ENCODE data around the gene JUND. TPM values are rescaled to one million over a fixed set of nuclear protein-coding genes. Genes with fewer than 3 reads are reported as not detected.

Gene JUND
- total and polyA plus RNA-seq, 2 of the 8 experiments (the other 6 are each of a cell fraction or from before 2014, with no cell fraction given): 54.0 to 77.5 TPM

DNA sequence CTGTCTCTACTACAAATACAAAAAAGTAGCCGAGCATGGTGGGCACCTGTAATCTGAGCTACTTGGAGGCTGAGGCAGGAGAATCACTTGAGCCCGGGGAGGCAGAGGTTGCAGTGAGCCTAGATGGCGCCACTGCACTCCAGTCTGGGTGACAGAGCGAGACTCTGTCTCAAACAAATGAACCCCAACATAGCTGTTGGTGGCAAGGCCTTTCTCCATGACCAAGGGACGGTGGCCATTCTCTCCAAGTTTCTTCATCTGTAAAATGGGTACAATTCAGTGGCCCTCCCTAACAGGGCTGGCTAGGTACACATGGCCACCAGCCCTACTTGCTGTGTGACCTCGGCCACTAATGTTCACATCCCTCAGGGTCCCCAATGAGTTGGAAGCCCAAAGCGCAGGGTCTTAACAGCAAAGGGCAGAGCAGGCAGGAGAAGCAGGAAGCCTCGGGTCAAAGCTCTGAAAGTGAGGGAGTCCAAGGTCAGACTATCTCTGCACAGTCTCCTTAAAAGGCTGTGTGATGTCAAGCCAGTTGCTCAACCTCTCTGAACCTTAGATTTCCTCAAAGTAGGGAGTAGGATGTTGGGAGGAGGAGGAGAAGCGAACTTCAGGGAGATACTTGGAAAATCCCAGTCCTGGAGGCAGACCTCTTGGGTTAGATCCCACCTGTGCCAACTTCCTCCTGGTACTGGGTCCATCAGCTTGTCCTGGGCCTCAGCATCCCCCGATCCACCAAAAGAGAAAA, 2.7 kb downstream of the JUND start:
- CTCF ChIA-PET (ENCODE audit: partially characterized antibody): interaction anchor here (0.6 to 13.6 kb wide), 53 partner anchors 8 to 504 kb away, joined by 3 to 242 read pairs (median 7); partner anchors contain the start of genes GDF15, LSM4 and PDE4C
- Histone ChIP-seq H3K27me3 (replicated peaks in 1 of 4; ENCODE audit: control insufficient read depth in 3 of 4, extremely low read depth in 1 of 4, insufficient read depth in 3 of 4, low read length in 3 of 4) (no peaks in the 10 kb centered on the region), H3K23me2 (ENCODE audit: low read depth, low read length) (peaks cover 10% of the 10 kb centered on the region; the same call in 1 of the 2 replicates), H2BK5ac (ENCODE audit: low read depth, low read length) (no peak overlapping the region), H2AK5ac (ENCODE audit: low read depth, low read length) (no peak overlapping the region), H3K56ac (replicated peaks; ENCODE audit: insufficient read length, low read depth, low read length) (no peak overlapping the region), H4K91ac (replicated peaks; ENCODE audit: insufficient read length, low read length) (no peak overlapping the region), H2BK120ac (replicated peaks; ENCODE audit: low read depth, low read length) (no peak overlapping the region), H3K18ac (ENCODE audit: extremely low read depth, low read length) (no peak overlapping the region), H3K4ac (replicated peaks; ENCODE audit: insufficient read length, low read depth, low read length) (no peak overlapping the region), H2BK20ac (ENCODE audit: low read length) (no peak overlapping the region), H3K4me1 (replicated peaks in 1 of 4; ENCODE audit: control insufficient read depth in 3 of 4, insufficient read depth in 4 of 4, low read length in 3 of 4) (peaks cover 4 to 14% (median 10%) of the 10 kb centered on the region in 4 experiments; a peak in 6 of 7 replicates), H3K36me3 (ENCODE audit: control insufficient read depth in 2 of 4, insufficient read depth in 4 of 4, low read length in 3 of 4) (peaks cover 0 to 5% (median 3%) of the 10 kb centered on the region in 4 experiments; a peak in 3 of 8 replicates), H4K5ac (ENCODE audit: insufficient read length, low read depth, low read length) (no peak overlapping the region), H3K79me1 (ENCODE audit: low read depth, low read length) (peaks cover 16% of the 10 kb centered on the region; the same call in 1 of the 2 replicates), H2AFZ (ENCODE audit: low read length) (no peak overlapping the region), H3K79me2 (ENCODE audit: control insufficient read depth in 1 of 2, insufficient read depth in 2 of 2, low read length in 2 of 2) (peaks cover 0 to 28% of the 10 kb centered on the region in 2 experiments; a peak in 3 of 4 replicates), H3K23ac (ENCODE audit: insufficient read length) (no peak overlapping the region), H3K14ac (ENCODE audit: insufficient read length) (no peak overlapping the region), H3K9me3 (ENCODE audit: insufficient read depth in 2 of 2, low read depth in 1 of 2, low read length in 1 of 2) (no peaks in the 10 kb centered on the region), H3K27ac (ENCODE audit: low read depth, low read length) (no peak overlapping the region), H4K8ac (ENCODE audit: extremely low read depth, insufficient read depth, low read length) (no peak overlapping the region), H4K20me1 (replicated peaks in 1 of 2; ENCODE audit: control insufficient read depth in 1 of 2, insufficient read depth in 2 of 2, low read length in 2 of 2) (peaks cover 9 to 24% of the 10 kb centered on the region in 2 experiments), H2BK15ac (ENCODE audit: low read length) (no peak overlapping the region), H3K9ac (replicated peaks in 1 of 4; ENCODE audit: extremely low read depth in 1 of 4, low read depth in 3 of 4, low read length in 3 of 4) (peak overlapping the region in 2 of 4 experiments; percentile 60 to 63; a peak in 4 of 7 replicates), H3K4me2 (ENCODE audit: insufficient read depth in 1 of 2, low read depth in 2 of 2, low read length in 2 of 2) (peak overlapping the region; percentile 44 to 71), H3K4me3 (ENCODE audit: extremely low read depth in 1 of 4, insufficient read depth in 2 of 4, low read depth in 3 of 4, low read length in 4 of 4) (peak overlapping the region; percentile 44 to 95 (median 89); a peak in 7 of 8 replicates), H2BK12ac (ENCODE audit: low read depth, low read length) (no peak overlapping the region)
- FAIRE-seq (no peak), DNase-seq (ENCODE audit: low read depth in 1 of 2, low spot score in 2 of 2) (no peak)
- WGBS, 2 experiments (ENCODE audit: extremely low coverage in 1 of 2, insufficient coverage in 1 of 2, insufficient read length in 1 of 2, insufficient replicate concordance in 2 of 2, low coverage in 1 of 2, low lambda C conversion rate in 2 of 2, missing lambda C conversion rate in 1 of 2): 84% methylated on average over 10 of the region's 10 CpGs; no CpG with 5 or more reads in 1 of the 2 experiments
- POLR2A ChIA-PET (ENCODE audit: partially characterized antibody): interaction anchor here (0.5 to 10.3 kb wide), 21 partner anchors 9 to 395 kb away, joined by 3 to 237 read pairs (median 15); partner anchors contain the start of genes LSM4, MPV17L2, PGPEP1 and RAB3A
- TF ChIP-seq POLR2A (IDR thresholded peaks at IDR 0.05; ENCODE audit: control extremely low read depth in 1 of 2, low read depth in 2 of 2, low read length in 2 of 2) (peak; percentile 30 to 52; a peak in 2 of 3 replicates), GABPA (IDR thresholded peaks at IDR 0.05; ENCODE audit: borderline replicate concordance, insufficient read depth, low read length) (no peak), POLR2AphosphoS5 (IDR thresholded peaks at IDR 0.05; ENCODE audit: low read depth, low read length) (peak; percentile 67), SUZ12 (IDR thresholded peaks at IDR 0.05; ENCODE audit: low read length) (no peak)
- TF ChIP-seq, protein P1, sequence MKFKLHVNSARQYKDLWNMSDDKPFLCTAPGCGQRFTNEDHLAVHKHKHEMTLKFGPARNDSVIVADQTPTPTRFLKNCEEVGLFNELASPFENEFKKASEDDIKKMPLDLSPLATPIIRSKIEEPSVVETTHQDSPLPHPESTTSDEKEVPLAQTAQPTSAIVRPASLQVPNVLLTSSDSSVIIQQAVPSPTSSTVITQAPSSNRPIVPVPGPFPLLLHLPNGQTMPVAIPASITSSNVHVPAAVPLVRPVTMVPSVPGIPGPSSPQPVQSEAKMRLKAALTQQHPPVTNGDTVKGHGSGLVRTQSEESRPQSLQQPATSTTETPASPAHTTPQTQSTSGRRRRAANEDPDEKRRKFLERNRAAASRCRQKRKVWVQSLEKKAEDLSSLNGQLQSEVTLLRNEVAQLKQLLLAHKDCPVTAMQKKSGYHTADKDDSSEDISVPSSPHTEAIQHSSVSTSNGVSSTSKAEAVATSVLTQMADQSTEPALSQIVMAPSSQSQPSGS (IDR thresholded peaks at IDR 0.05; ENCODE audit: low read length): 0 out of 2 replicates have a peak, but pooled peaks have one; percentile 5
- TF ChIP-seq, protein P2, sequence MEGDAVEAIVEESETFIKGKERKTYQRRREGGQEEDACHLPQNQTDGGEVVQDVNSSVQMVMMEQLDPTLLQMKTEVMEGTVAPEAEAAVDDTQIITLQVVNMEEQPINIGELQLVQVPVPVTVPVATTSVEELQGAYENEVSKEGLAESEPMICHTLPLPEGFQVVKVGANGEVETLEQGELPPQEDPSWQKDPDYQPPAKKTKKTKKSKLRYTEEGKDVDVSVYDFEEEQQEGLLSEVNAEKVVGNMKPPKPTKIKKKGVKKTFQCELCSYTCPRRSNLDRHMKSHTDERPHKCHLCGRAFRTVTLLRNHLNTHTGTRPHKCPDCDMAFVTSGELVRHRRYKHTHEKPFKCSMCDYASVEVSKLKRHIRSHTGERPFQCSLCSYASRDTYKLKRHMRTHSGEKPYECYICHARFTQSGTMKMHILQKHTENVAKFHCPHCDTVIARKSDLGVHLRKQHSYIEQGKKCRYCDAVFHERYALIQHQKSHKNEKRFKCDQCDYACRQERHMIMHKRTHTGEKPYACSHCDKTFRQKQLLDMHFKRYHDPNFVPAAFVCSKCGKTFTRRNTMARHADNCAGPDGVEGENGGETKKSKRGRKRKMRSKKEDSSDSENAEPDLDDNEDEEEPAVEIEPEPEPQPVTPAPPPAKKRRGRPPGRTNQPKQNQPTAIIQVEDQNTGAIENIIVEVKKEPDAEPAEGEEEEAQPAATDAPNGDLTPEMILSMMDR (IDR thresholded peaks at IDR 0.05; ENCODE audit: control extremely low read depth in 1 of 3, insufficient read depth in 1 of 3, low read depth in 1 of 3, low read length in 3 of 3): peak; percentile 29 to 57 (median 56); a peak in 3 of 4 replicates

Measured in H1 (cell line).